B cell (primary cell): ENCODE results near the gene NCOA1. TPM values are rescaled to one million over a fixed set of nuclear protein-coding genes. Genes with fewer than 3 reads are reported as not detected.

ENCODE experiments used
- ATAC-seq: fragments of 200-7000 bp; cut with Tn5 transposase; one replicate; pipeline ENCODE4 v1.10.0; 2021; ENCODE audit warnings: low read depth, mild to moderate bottlenecking, moderate number of reproducible peaks, moderate library complexity
- CTCF ChIA-PET: fragments of 350-600 bp; sonication (Branson Sonifier 250); formaldehyde crosslinking; loops from one replicate; lab custom pipeline; 2021; ENCODE audit warnings: antibody characterized with exemption, inconsistent platforms; lab: Charles Lee
- POLR2A ChIA-PET: fragments of 350-600 bp; sonication (Branson Sonifier 250); formaldehyde crosslinking; loops from one replicate; lab custom pipeline; 2021; ENCODE audit warnings: antibody characterized with exemption; lab: Charles Lee
- DNase-seq: peaks from one replicate; pipeline ENCODE4 v3.0.0; 2013
- H2AFZ ChIP-seq: 2 replicates; pipeline ENCODE4 v1.6.1; 2012; ENCODE audit warnings: mild to moderate bottlenecking, low read depth, low read length; ENCODE audit not compliant: insufficient read depth, poor library complexity, severe bottlenecking
- H3K27ac ChIP-seq, 2 donors: 1 replicate in 1 of 2; 2 replicates in 1 of 2; pipeline ENCODE4 v1.5.1; 2012 to 2013; ENCODE audit warnings: low read length in 2 of 2, mild to moderate bottlenecking in 2 of 2, moderate library complexity in 1 of 2
- H3K27me3 ChIP-seq, 4 experiments: fragments of 200-600 bp in 1 of 4; sonication (generic) in 1 of 4; replicated peaks in 1 of 4; 1 replicate in 2 of 4; 2 replicates in 2 of 4; pipeline versions ENCODE4 v1.6.1 to v1.7.0; 2013 to 2016; ENCODE audit warnings: low read length in 3 of 4, mild to moderate bottlenecking in 2 of 4, mixed read lengths in 1 of 4, moderate library complexity in 1 of 4; ENCODE audit not compliant: insufficient read depth in 4 of 4, control insufficient read depth in 3 of 4; ENCODE audit errors: control extremely low read depth in 1 of 4
- H3K36me3 ChIP-seq, 2 experiments: replicated peaks in 1 of 2; 1 replicate in 1 of 2; 2 replicates in 1 of 2; pipeline versions ENCODE4 v1.6.1 to v1.7.1; 2013; ENCODE audit warnings: low read length in 1 of 2; ENCODE audit not compliant: insufficient read depth in 2 of 2, control insufficient read depth in 1 of 2; ENCODE audit errors: control extremely low read depth in 1 of 2, extremely low read depth in 1 of 2
- H3K4me1 ChIP-seq, 2 donors: fragments of 200-600 bp in 1 of 2; sonication (generic) in 1 of 2; 1 replicate in 1 of 2; 2 replicates in 1 of 2; pipeline versions ENCODE4 v1.5.1 to v1.6.1; 2013 to 2017; ENCODE audit warnings: low read length in 2 of 2; ENCODE audit not compliant: control insufficient read depth in 2 of 2, insufficient read depth in 2 of 2
- H3K4me2 ChIP-seq: replicated peaks from 2 replicates; pipeline ENCODE3; 2012; ENCODE audit warnings: mild to moderate bottlenecking, low read depth, low read length; ENCODE audit not compliant: poor library complexity, severe bottlenecking
- H3K4me3 ChIP-seq, 5 experiments: fragments of 200-600 bp in 1 of 5; sonication (generic) in 1 of 5; 1 replicate in 3 of 5; 2 replicates in 2 of 5; pipeline versions ENCODE4 v1.5.1 to v1.7.0; 2011 to 2016; ENCODE audit warnings: low read length in 4 of 5, mild to moderate bottlenecking in 4 of 5, low read depth in 2 of 5, control low read depth in 1 of 5, moderate library complexity in 1 of 5; ENCODE audit not compliant: insufficient read depth in 1 of 5; ENCODE audit errors: control extremely low read depth in 1 of 5, extremely low read depth in 1 of 5
- H3K79me2 ChIP-seq: fragments of 200-600 bp; sonication (generic); one replicate; pipeline ENCODE4 v1.6.0; 2016; ENCODE audit warnings: low read length; ENCODE audit not compliant: control insufficient read depth, insufficient read depth
- H3K9ac ChIP-seq: fragments of 200-600 bp; sonication (generic); 2 replicates; pipeline ENCODE4 v1.6.1; 2017; ENCODE audit warnings: mild to moderate bottlenecking, low read length, moderate library complexity
- H3K9me3 ChIP-seq, 3 donors: one replicate each; pipeline versions ENCODE4 v1.6.1 to v1.7.1; 2013; ENCODE audit warnings: low read length in 2 of 3; ENCODE audit not compliant: control insufficient read depth in 2 of 3, insufficient read depth in 1 of 3; ENCODE audit errors: control extremely low read depth in 1 of 3
- H4K20me1 ChIP-seq: 2 replicates; pipeline ENCODE4 v1.6.0; 2012; ENCODE audit warnings: mild to moderate bottlenecking, low read length; ENCODE audit not compliant: insufficient read depth, control insufficient read depth, poor library complexity, severe bottlenecking
- H3K27ac Mint-ChIP-seq: one replicate; pipeline ENCODE4 v1.8.0; 2021; ENCODE audit warnings: mixed read lengths
- H3K27me3 Mint-ChIP-seq: one replicate; pipeline ENCODE4 v1.8.0; 2021; ENCODE audit warnings: mixed read lengths
- H3K4me1 Mint-ChIP-seq: one replicate; pipeline ENCODE4 v1.8.0; 2021; ENCODE audit warnings: mixed read lengths
- H3K4me3 Mint-ChIP-seq: one replicate; pipeline ENCODE4 v1.8.0; 2021; ENCODE audit warnings: mixed read lengths
- H3K9me3 Mint-ChIP-seq: one replicate; pipeline ENCODE4 v1.8.0; 2022; ENCODE audit warnings: mixed read lengths; ENCODE audit not compliant: insufficient read depth
- EZH2 ChIP-seq: IDR thresholded peaks from 2 replicates; pipeline ENCODE4 v1.6.1; 2012; ENCODE audit warnings: borderline replicate concordance, low read depth, mild to moderate bottlenecking, moderate library complexity, low read length; ENCODE audit not compliant: insufficient read depth, poor library complexity, severe bottlenecking
- WGBS: methylation state at CpG from one replicate; pipeline ENCODE4 v1.1.5; 2013; ENCODE audit warnings: missing lambda C conversion rate; ENCODE audit not compliant: insufficient coverage; 5-methylcytosine and 5-hydroxymethylcytosine counted together
- intact Hi-C: fragments of 100-400 bp; cut with micrococcal nuclease; formaldehyde crosslinking; loops from one replicate; pipeline ENCODE4 v1.10.0; 2022
- polyA plus RNA-seq: library from polyadenylated mRNA; depleted of rRNA; stranded (reverse); fragments of >200 nt; gene quantifications from 2 replicates; pipeline ENCODE4 v1.2.3, GENCODE V29; 2012
- total RNA-seq, 2 donors: library from RNA; stranded (reverse); fragments of 120-200 nt in 1 of 2; gene quantifications; 1 replicate in 1 of 2; 2 replicates in 1 of 2; pipeline versions ENCODE4 v1.2.3 to v1.2.4, GENCODE V29; 2013 to 2022
- TF ChIP-seq, protein P1 (sequence below): fragments of 200-600 bp; IDR thresholded peaks from one replicate; pipeline ENCODE4 v1.8.0; 2022; ENCODE audit warnings: antibody characterized with exemption, mild to moderate bottlenecking

Gene NCOA1
- total and polyA plus RNA-seq, 2 donors (not counting 1 experiment from before 2014, with no cell fraction given): 11.6 to 49.1 TPM

DNA sequence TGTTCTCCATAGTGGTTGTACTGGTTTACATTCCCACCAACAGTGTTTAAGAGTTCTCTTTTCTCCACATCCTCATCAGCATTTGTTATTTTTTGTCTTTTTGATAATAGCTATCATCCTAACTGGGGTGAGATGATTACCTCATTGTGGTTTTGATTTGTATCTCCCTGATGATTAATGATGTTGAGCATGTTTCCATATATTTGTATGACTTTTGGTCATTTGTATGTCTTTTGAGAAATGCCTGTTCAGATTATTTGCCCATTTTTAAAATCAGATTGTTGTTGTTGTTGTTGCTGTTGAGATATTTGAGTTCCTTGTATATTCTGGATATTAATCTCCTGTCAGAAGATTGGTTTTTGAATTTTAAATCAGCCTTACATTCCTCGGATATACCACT, 147.5 kb downstream of the NCOA1 start:
- peaks cover 0 to 6% of the 10 kb centered on the region in 2 donors for H3K4me1 ChIP-seq
- ChIA-PET POLR2A (no interaction called here), CTCF (interaction anchor here (0.6 kb wide), 1 partner anchor 13 kb away, joined by 4 read pairs; no protein-coding TSS in a partner anchor)
- Mint-ChIP-seq H3K27me3 (no peaks in the 10 kb centered on the region), H3K4me1 (peaks cover 11% of the 10 kb centered on the region), H3K27ac (no peak overlapping the region), H3K9me3 (no peaks in the 10 kb centered on the region), H3K4me3 (no peak overlapping the region)
- H3K27me3 ChIP-seq: no peaks in the 10 kb centered on the region
- H4K20me1 ChIP-seq: peaks cover 5% of the 10 kb centered on the region
- H3K4me2 ChIP-seq: no peak overlapping the region
- no peak overlapping the region for H2AFZ ChIP-seq
- intact Hi-C loops: no loop called here
- H3K9me3 ChIP-seq: peaks cover 0 to 4% (median 0%) of the 10 kb centered on the region in 3 donors
- TF ChIP-seq, protein P1, sequence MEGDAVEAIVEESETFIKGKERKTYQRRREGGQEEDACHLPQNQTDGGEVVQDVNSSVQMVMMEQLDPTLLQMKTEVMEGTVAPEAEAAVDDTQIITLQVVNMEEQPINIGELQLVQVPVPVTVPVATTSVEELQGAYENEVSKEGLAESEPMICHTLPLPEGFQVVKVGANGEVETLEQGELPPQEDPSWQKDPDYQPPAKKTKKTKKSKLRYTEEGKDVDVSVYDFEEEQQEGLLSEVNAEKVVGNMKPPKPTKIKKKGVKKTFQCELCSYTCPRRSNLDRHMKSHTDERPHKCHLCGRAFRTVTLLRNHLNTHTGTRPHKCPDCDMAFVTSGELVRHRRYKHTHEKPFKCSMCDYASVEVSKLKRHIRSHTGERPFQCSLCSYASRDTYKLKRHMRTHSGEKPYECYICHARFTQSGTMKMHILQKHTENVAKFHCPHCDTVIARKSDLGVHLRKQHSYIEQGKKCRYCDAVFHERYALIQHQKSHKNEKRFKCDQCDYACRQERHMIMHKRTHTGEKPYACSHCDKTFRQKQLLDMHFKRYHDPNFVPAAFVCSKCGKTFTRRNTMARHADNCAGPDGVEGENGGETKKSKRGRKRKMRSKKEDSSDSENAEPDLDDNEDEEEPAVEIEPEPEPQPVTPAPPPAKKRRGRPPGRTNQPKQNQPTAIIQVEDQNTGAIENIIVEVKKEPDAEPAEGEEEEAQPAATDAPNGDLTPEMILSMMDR: no peak
- TF ChIP-seq EZH2: no peak
- no peak overlapping the region for H3K9ac ChIP-seq
- no peaks in the 10 kb centered on the region for H3K36me3 ChIP-seq
- peaks cover 19% of the 10 kb centered on the region for H3K79me2 ChIP-seq
- WGBS: no CpG with 5 or more reads among the region's 1 CpG
- DNase-seq (no peak), ATAC-seq (no peak)
- H3K4me3 ChIP-seq: no peak overlapping the region
- H3K27ac ChIP-seq: no peak overlapping the region

- Histone ChIP-seq H3K9ac (no peak overlapping the region), H3K27me3 (no peaks in the 10 kb centered on the region), H4K20me1 (no peaks in the 10 kb centered on the region), H3K4me2 (no peak overlapping the region), H3K4me3 (no peak overlapping the region), H3K4me1 (peaks cover 0 to 6% of the 10 kb centered on the region in 2 donors), H3K27ac (no peak overlapping the region), H3K79me2 (peaks cover 21% of the 10 kb centered on the region), H2AFZ (no peak overlapping the region), H3K9me3 (peaks cover 0 to 4% (median 0%) of the 10 kb centered on the region in 3 donors), H3K36me3 (no peaks in the 10 kb centered on the region)
- Mint-ChIP-seq H3K4me1 (peaks cover 9% of the 10 kb centered on the region), H3K9me3 (no peaks in the 10 kb centered on the region), H3K4me3 (no peak overlapping the region), H3K27me3 (no peaks in the 10 kb centered on the region), H3K27ac (no peak overlapping the region)
- intact Hi-C loops: no loop called here
- ChIA-PET CTCF (no interaction called here), POLR2A (no interaction called here)
- DNase-seq: no peak
- ATAC-seq: no peak
- WGBS: no CpG with 5 or more reads among the region's 1 CpG
- TF ChIP-seq, protein P1: no peak
- TF ChIP-seq EZH2: no peak
Measured at GRCh38 chr2:24642351-24642750, 151.3 kb downstream of the NCOA1 start.
